Suprapubic skin (tissue), 4 donors: Measurements from ENCODE around the gene DYNC2H1. TPM values are rescaled to one million over a fixed set of nuclear protein-coding genes. Genes with fewer than 3 reads are reported as not detected.

ENCODE experiments used
- DNase-seq, 2 donors: peaks; one replicate each; pipeline ENCODE4 v3.0.0-alpha.2; 2019; ENCODE audit warnings: low spot score in 2 of 2
- H3K27ac ChIP-seq: fragments of 200-600 bp; sonication (generic); one replicate; pipeline ENCODE4 v1.5.1; 2019
- H3K27me3 ChIP-seq: fragments of 200-600 bp; sonication (generic); one replicate; pipeline ENCODE4 v1.5.1; 2019
- H3K36me3 ChIP-seq: fragments of 200-600 bp; sonication (generic); one replicate; pipeline ENCODE4 v1.5.1; 2019
- H3K4me1 ChIP-seq: fragments of 200-600 bp; sonication (generic); one replicate; pipeline ENCODE4 v1.5.1; 2019
- H3K4me3 ChIP-seq: fragments of 200-600 bp; sonication (generic); one replicate; pipeline ENCODE4 v1.5.1; 2019; ENCODE audit warnings: mild to moderate bottlenecking
- H3K9me3 ChIP-seq: fragments of 200-600 bp; sonication (generic); one replicate; pipeline ENCODE4 v1.5.1; 2019
- CTCF ChIP-seq, 2 donors: fragments of 200-600 bp in 1 of 2; fragments of 450-650 bp in 1 of 2; sonication (generic) in 1 of 2; IDR thresholded peaks; one replicate each; pipeline ENCODE4 v1.5.1; 2016 to 2019; ENCODE audit warnings: antibody characterized with exemption in 2 of 2, mild to moderate bottlenecking in 1 of 2, moderate library complexity in 1 of 2
- EP300 ChIP-seq: sonication (generic); formaldehyde crosslinking; IDR thresholded peaks from one replicate; pipeline ENCODE4 v1.6.1; 2017; ENCODE audit warnings: antibody characterized with exemption
- POLR2A ChIP-seq, 2 donors: fragments of 450-650 bp; IDR thresholded peaks; one replicate each; pipeline ENCODE4 v1.6.1; 2017; ENCODE audit warnings: antibody characterized with exemption in 2 of 2, mild to moderate bottlenecking in 2 of 2, moderate library complexity in 2 of 2
- POLR2AphosphoS5 ChIP-seq, 3 donors: sonication (generic); formaldehyde crosslinking; IDR thresholded peaks; one replicate each; pipeline ENCODE4 v1.6.1; 2017; ENCODE audit warnings: antibody characterized with exemption in 3 of 3
- WGBS: methylation state at CpG from one replicate; pipeline ENCODE4 v1.1.5; 2018; 5-methylcytosine and 5-hydroxymethylcytosine counted together
- total RNA-seq, 4 donors: library from RNA; depleted of rRNA; stranded (reverse); fragments of >200 nt; gene quantifications; one replicate each; pipeline ENCODE4 v1.1.0, GENCODE V29; 2016

Gene DYNC2H1
- total RNA-seq, 4 donors from 2014 or later: 8.4 to 33.2 (median 11.5) TPM

GRCh38 chr11:103378931-103379330, 269.7 kb downstream of the DYNC2H1 start:
- Histone ChIP-seq H3K4me3 (no peak overlapping the region), H3K4me1 (no peaks in the 10 kb centered on the region), H3K27ac (no peak overlapping the region), H3K36me3 (no peaks in the 10 kb centered on the region), H3K27me3 (no peaks in the 10 kb centered on the region), H3K9me3 (peaks cover 10% of the 10 kb centered on the region)
- TF ChIP-seq POLR2A (IDR thresholded peaks at IDR 0.05) (no peak), CTCF (IDR thresholded peaks at IDR 0.05) (no peak), EP300 (no peak), POLR2AphosphoS5 (IDR thresholded peaks at IDR 0.05) (no peak)
- no peak for DNase-seq
- WGBS: 87% methylated on average over 2 of the region's 2 CpGs

- peaks cover 4% of the 10 kb centered on the region for H3K9me3 ChIP-seq
- DNase-seq: no peak
- H3K27me3 ChIP-seq: no peaks in the 10 kb centered on the region
- H3K27ac ChIP-seq: no peak overlapping the region
- no peak for TF ChIP-seq POLR2A (IDR thresholded peaks at IDR 0.05)
- TF ChIP-seq POLR2AphosphoS5 (IDR thresholded peaks at IDR 0.05): no peak
- no peak for TF ChIP-seq CTCF (IDR thresholded peaks at IDR 0.05)
- TF ChIP-seq EP300: no peak
- H3K4me3 ChIP-seq: no peak overlapping the region
- no peaks in the 10 kb centered on the region for H3K4me1 ChIP-seq
- WGBS: 86% methylated on average over 3 of the region's 3 CpGs
- no peaks in the 10 kb centered on the region for H3K36me3 ChIP-seq
Measured at GRCh38 chr11:103380031-103380430, 270.8 kb downstream of the DYNC2H1 start.

- H3K27ac ChIP-seq: no peak overlapping the region
- DNase-seq: no peak
Measured at GRCh38 chr11:103384652-103385051, 275.4 kb downstream of the DYNC2H1 start.

GRCh38 chr11:103395612-103396011, 286.4 kb downstream of the DYNC2H1 start:
- H3K27me3 ChIP-seq: no peaks in the 10 kb centered on the region
- H3K4me1 ChIP-seq: no peaks in the 10 kb centered on the region
- TF ChIP-seq EP300 (no peak), CTCF (IDR thresholded peaks at IDR 0.05) (no peak), POLR2A (IDR thresholded peaks at IDR 0.05) (no peak), POLR2AphosphoS5 (IDR thresholded peaks at IDR 0.05) (no peak)
- no peak for DNase-seq
- no peak overlapping the region for H3K4me3 ChIP-seq
- no peaks in the 10 kb centered on the region for H3K9me3 ChIP-seq
- H3K36me3 ChIP-seq: no peaks in the 10 kb centered on the region
- H3K27ac ChIP-seq: no peak overlapping the region
- WGBS: 69% methylated on average over 2 of the region's 2 CpGs

More at GRCh38 chr11:103384652-103385051, 275.4 kb downstream of the DYNC2H1 start:
- Histone ChIP-seq H3K4me1 (no peaks in the 10 kb centered on the region), H3K36me3 (no peaks in the 10 kb centered on the region), H3K27me3 (no peaks in the 10 kb centered on the region), H3K4me3 (no peak overlapping the region), H3K9me3 (no peaks in the 10 kb centered on the region)
- TF ChIP-seq EP300 (no peak), CTCF (IDR thresholded peaks at IDR 0.05) (no peak), POLR2AphosphoS5 (IDR thresholded peaks at IDR 0.05) (no peak), POLR2A (IDR thresholded peaks at IDR 0.05) (no peak)

- 90% methylated on average over 2 of the region's 2 CpGs for WGBS
- H3K4me1 ChIP-seq: no peaks in the 10 kb centered on the region
- TF ChIP-seq EP300 (no peak), POLR2AphosphoS5 (IDR thresholded peaks at IDR 0.05) (no peak), CTCF (IDR thresholded peaks at IDR 0.05) (no peak), POLR2A (IDR thresholded peaks at IDR 0.05) (no peak)
Measured at GRCh38 chr11:103396237-103396636, 287.0 kb downstream of the DYNC2H1 start.

More at GRCh38 chr11:103396237-103396636, 287.0 kb downstream of the DYNC2H1 start:
- H3K9me3 ChIP-seq: no peaks in the 10 kb centered on the region
- no peaks in the 10 kb centered on the region for H3K36me3 ChIP-seq
- DNase-seq: no peak
- H3K27ac ChIP-seq: no peak overlapping the region
- H3K27me3 ChIP-seq: no peaks in the 10 kb centered on the region
- no peak overlapping the region for H3K4me3 ChIP-seq
